Measurements from ENCODE around the gene AK2. TPM values are rescaled to one million over a fixed set of nuclear protein-coding genes. Genes with fewer than 3 reads are reported as not detected.
A peak's percentile ranks its signal among the peaks of the same experiment; 100 is the strongest.

AK2 gene
- 93.0 and 94.6 TPM in 2 replicates for total RNA-seq
- long read RNA-seq, transcript AK2-212 (7 exons, 886 nt), result minor isoform, 5 of 228 reads
- long read RNA-seq, transcript AK2-202 (7 exons, 3,586 nt), result major isoform, 132 of 228 reads
- long read RNA-seq, transcript AK2-201 (6 exons, 1,021 nt), result minor isoform, 41 of 228 reads
- long read RNA-seq, partial matches to known transcripts, result 12 of 228 reads
- long read RNA-seq, other reads (novel, unspliced or antisense), result 28 of 228 reads

GRCh38 chr1:33036526-33037503 is at the start of gene AK2:
Gene AK2, minus strand, starts transcription at chr1:33036883. Its CDS starts 55 bp downstream, at chr1:33036828.
- Mint-ChIP-seq H3K4me3 (ENCODE audit: unreplicated experiment) (peak within 1 kb of the TSS; percentile 91), H3K27me3 (ENCODE audit: unreplicated experiment) (no peaks in the 10 kb centered on the region), H3K4me1 (ENCODE audit: unreplicated experiment) (peaks cover 21% of the 10 kb centered on the region), H3K9me3 (ENCODE audit: unreplicated experiment) (no peaks in the 10 kb centered on the region), H3K27ac (ENCODE audit: unreplicated experiment) (peak within 1 kb of the TSS; percentile 91), H3K36me3 (ENCODE audit: unreplicated experiment) (peaks cover 6% of the 10 kb centered on the region)
- no peak for TF ChIP-seq CTCF (IDR thresholded peaks at IDR 0.05)
- DNase-seq (ENCODE audit: extremely low spot score, unreplicated experiment), result peak; percentile 97

GRCh38 chr1:33086384-33086850 is 49.7 kb upstream of the AK2 start:
- peak; percentile 88 for DNase-seq (ENCODE audit: extremely low spot score, unreplicated experiment)
- Mint-ChIP-seq H3K4me1 (ENCODE audit: unreplicated experiment) (peaks cover 18% of the 10 kb centered on the region), H3K36me3 (ENCODE audit: unreplicated experiment) (no peaks in the 10 kb centered on the region), H3K9me3 (ENCODE audit: unreplicated experiment) (no peaks in the 10 kb centered on the region), H3K27ac (ENCODE audit: unreplicated experiment) (no peak overlapping the region), H3K27me3 (ENCODE audit: unreplicated experiment) (no peaks in the 10 kb centered on the region), H3K4me3 (ENCODE audit: unreplicated experiment) (no peak overlapping the region)
- peak; percentile 89 for TF ChIP-seq CTCF (IDR thresholded peaks at IDR 0.05)

DNA sequence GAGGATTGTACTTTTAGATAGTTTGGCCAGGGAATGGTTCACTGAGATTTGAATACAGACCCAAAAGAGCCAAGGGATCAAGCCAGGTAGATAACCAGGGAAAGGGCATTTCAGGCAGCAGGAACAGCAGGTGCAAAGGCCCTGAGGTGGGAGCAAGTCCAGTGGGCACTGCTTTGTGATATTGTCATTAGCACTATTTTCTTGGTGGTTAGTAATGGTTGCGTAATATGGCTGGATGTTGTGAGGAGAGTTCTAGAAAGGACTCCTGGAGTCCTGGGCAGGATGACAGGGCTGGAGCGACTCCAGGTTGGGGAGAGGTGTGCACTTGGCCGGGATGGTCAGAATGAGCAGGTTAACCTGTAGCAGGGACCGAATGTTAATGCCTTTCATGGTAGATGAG is 48.6 kb upstream of the AK2 start:
- Mint-ChIP-seq H3K27ac (ENCODE audit: unreplicated experiment) (no peak overlapping the region), H3K9me3 (ENCODE audit: unreplicated experiment) (no peaks in the 10 kb centered on the region), H3K36me3 (ENCODE audit: unreplicated experiment) (no peaks in the 10 kb centered on the region), H3K4me3 (ENCODE audit: unreplicated experiment) (no peak overlapping the region), H3K27me3 (ENCODE audit: unreplicated experiment) (no peaks in the 10 kb centered on the region), H3K4me1 (ENCODE audit: unreplicated experiment) (peaks cover 24% of the 10 kb centered on the region)
- no peak for TF ChIP-seq CTCF (IDR thresholded peaks at IDR 0.05)
- no peak for DNase-seq (ENCODE audit: extremely low spot score, unreplicated experiment)

GRCh38 chr1:33082575-33083108 is 46.0 kb upstream of the AK2 start:
- Mint-ChIP-seq H3K4me1 (ENCODE audit: unreplicated experiment) (peaks cover 21% of the 10 kb centered on the region), H3K9me3 (ENCODE audit: unreplicated experiment) (no peaks in the 10 kb centered on the region), H3K27me3 (ENCODE audit: unreplicated experiment) (no peaks in the 10 kb centered on the region), H3K36me3 (ENCODE audit: unreplicated experiment) (no peaks in the 10 kb centered on the region), H3K27ac (ENCODE audit: unreplicated experiment) (no peak overlapping the region), H3K4me3 (ENCODE audit: unreplicated experiment) (peak overlapping the region; percentile 9)
- no peak for TF ChIP-seq CTCF (IDR thresholded peaks at IDR 0.05)
- no peak for DNase-seq (ENCODE audit: extremely low spot score, unreplicated experiment)
